ENCODE measurements around the gene NDUFAF3. TPM values are rescaled to one million over a fixed set of nuclear protein-coding genes. Genes with fewer than 3 reads are reported as not detected.

Gene NDUFAF3
- total RNA-seq, 1 donor from 2014 or later = 39.1 TPM

DNA sequence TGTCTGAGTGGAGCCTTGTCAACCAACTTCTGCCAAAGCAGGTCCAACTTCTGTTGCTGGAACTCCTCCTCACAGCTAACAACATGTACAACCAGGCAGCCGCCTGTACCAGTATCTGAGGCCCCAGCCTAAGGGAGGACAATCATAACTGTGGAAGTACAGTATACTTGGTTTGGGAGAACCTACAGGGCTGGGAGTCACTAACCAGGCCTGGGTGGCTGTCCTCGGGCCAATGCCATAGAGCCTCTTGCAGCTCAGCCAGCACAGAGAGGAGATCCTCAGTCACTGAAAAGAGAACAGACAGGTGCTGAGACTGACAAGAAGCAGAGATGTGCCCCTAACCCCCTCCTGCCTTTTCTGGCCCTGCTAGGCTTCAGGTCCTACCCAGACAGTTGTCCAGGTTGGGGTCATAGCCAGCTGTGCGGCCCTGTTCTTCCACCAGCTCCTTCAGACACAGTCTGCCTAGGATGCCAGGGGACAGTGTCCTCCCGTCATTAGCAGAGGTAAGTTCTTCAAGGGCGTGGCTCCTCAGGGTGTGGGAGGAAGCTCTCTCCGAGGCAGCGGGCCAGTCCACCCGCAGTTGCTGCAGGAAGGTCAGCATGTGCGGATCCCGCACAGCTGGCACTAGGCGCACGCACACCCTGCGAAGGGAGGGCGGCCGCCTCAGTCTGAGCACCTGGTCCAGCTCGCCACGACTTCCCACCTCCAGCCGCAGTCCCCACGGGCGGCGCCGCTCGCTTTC lies 4.5 kb upstream of the NDUFAF3 start:
- peak overlapping the region; percentile 65 for H3K27ac ChIP-seq (ENCODE audit: low read depth, low read length)
- H3K36me3 ChIP-seq (ENCODE audit: control insufficient read depth in 3 of 3, insufficient read depth in 3 of 3, low read length in 3 of 3) = peaks cover 32 to 38% (median 36%) of the 10 kb centered on the region in 3 donors
- peaks cover 44 to 59% (median 53%) of the 10 kb centered on the region in 3 donors for H3K4me1 ChIP-seq (ENCODE audit: control insufficient read depth in 3 of 3, insufficient read depth in 3 of 3, low read length in 3 of 3)
- H3K9me3 ChIP-seq (ENCODE audit: control insufficient read depth in 3 of 3, low read length in 3 of 3) = no peaks in the 10 kb centered on the region
- H3K4me3 ChIP-seq (ENCODE audit: low read length in 3 of 3) = peak overlapping the region; percentile 81 to 89 (median 87)
- no peaks in the 10 kb centered on the region for H3K27me3 ChIP-seq (ENCODE audit: control insufficient read depth in 3 of 3, insufficient read depth in 3 of 3, low read length in 3 of 3)
- H3K9ac ChIP-seq (ENCODE audit: low read depth in 1 of 3, low read length in 3 of 3) = peak overlapping the region; percentile 68 to 86 (median 81)

DNA sequence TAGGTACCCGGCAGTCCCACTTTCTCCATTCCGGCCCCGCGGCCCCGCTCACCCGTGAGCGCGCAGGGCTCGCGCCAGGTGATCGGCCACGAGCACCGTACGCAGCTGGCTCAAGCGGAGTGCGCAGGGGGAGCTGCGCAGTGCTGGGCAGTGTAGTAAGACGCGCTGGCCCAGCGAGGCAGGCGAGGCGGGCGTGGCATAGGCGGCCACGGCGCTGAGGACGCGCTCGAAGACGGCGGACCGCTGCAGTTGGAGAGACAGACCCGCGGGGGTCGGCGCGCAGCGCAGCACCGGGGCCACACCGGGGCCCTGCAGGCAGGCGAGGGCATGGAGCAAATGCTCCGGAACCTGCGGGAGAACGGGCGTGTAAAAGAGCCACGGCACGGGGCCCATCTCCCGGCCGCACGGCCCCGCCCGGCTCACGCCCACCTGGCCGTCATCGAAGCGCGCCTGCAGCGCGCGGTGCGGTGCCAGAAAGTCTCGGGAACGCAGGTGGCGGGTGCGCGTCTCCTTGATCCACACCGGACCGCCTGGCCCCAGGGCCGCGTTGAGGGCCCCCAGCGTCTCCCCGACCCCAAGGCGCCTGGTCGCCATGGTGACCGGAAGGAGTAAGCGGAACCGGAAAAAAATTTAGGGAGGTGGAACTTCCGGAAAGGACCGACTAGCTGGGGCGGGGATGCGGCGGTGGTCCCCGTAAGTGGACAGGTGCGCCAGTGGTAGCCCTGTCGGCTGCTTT lies 3.8 kb upstream of the NDUFAF3 start, which contains the start of gene DALRD3:
Gene DALRD3, minus strand, starts transcription at position 610 of the 736 bp plus-strand sequence. Its CDS starts 16 bp downstream, at position 594.
- peak within 1 kb of the TSS; percentile 68 to 86 (median 81) for H3K9ac ChIP-seq (ENCODE audit: low read depth in 1 of 3, low read length in 3 of 3)
- H3K27ac ChIP-seq (ENCODE audit: low read depth, low read length) = peak within 1 kb of the TSS; percentile 65
- H3K27me3 ChIP-seq (ENCODE audit: control insufficient read depth in 3 of 3, insufficient read depth in 3 of 3, low read length in 3 of 3) = no peaks in the 10 kb centered on the region
- peaks cover 34 to 40% (median 35%) of the 10 kb centered on the region in 3 donors for H3K36me3 ChIP-seq (ENCODE audit: control insufficient read depth in 3 of 3, insufficient read depth in 3 of 3, low read length in 3 of 3)
- H3K4me1 ChIP-seq (ENCODE audit: control insufficient read depth in 3 of 3, insufficient read depth in 3 of 3, low read length in 3 of 3) = peaks cover 44 to 59% (median 53%) of the 10 kb centered on the region in 3 donors
- peak within 1 kb of the TSS; percentile 81 to 89 (median 87) for H3K4me3 ChIP-seq (ENCODE audit: low read length in 3 of 3)
- no peaks in the 10 kb centered on the region for H3K9me3 ChIP-seq (ENCODE audit: control insufficient read depth in 3 of 3, low read length in 3 of 3)

DNA sequence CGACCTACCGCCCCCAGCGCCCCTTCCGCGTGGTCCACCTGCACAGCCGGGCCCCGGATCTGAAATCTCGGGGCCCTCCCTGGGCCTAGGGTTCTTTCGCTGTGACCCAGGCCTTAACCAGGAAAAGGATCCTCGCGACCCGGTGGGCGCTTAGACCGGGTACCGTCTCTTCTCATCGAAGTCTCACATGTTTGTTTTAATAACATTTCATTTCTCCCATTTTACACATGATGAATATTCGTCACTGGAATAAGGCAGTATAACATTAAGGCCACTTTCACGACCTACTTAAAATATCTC lies 3.3 kb upstream of the NDUFAF3 start:
- peaks cover 42 to 58% (median 53%) of the 10 kb centered on the region in 3 donors for H3K4me1 ChIP-seq (ENCODE audit: control insufficient read depth in 3 of 3, insufficient read depth in 3 of 3, low read length in 3 of 3)
- H3K4me3 ChIP-seq (ENCODE audit: low read length in 3 of 3) = peak overlapping the region; percentile 81 to 89 (median 87)
- peaks cover 35 to 42% (median 36%) of the 10 kb centered on the region in 3 donors for H3K36me3 ChIP-seq (ENCODE audit: control insufficient read depth in 3 of 3, insufficient read depth in 3 of 3, low read length in 3 of 3)
- H3K27ac ChIP-seq (ENCODE audit: low read depth, low read length) = peak overlapping the region; percentile 65
- no peaks in the 10 kb centered on the region for H3K27me3 ChIP-seq (ENCODE audit: control insufficient read depth in 3 of 3, insufficient read depth in 3 of 3, low read length in 3 of 3)
- H3K9ac ChIP-seq (ENCODE audit: low read depth in 1 of 3, low read length in 3 of 3) = peak overlapping the region; percentile 68 to 86 (median 81)
- H3K9me3 ChIP-seq (ENCODE audit: control insufficient read depth in 3 of 3, low read length in 3 of 3) = no peaks in the 10 kb centered on the region

DNA sequence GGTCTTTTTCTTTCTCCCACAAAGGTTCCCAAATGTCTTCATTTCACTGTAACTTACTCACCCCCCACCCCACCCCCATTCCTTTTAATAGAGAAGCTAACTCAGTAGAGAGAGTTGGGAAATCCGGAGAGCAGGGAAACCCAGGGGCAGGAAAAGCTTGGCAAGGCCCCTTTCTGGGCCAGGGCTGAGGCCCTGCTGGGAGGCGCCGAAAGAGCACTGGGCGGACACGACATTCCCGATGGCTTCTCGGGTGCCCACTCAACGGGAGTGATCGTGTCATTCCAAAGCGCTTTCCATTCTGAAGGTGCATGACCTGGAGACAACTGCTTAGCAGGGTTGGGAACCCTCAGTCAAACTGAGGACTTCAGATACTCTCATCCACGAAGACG lies 2.0 kb upstream of the NDUFAF3 start:
- peaks cover 40 to 57% (median 49%) of the 10 kb centered on the region in 3 donors for H3K4me1 ChIP-seq (ENCODE audit: control insufficient read depth in 3 of 3, insufficient read depth in 3 of 3, low read length in 3 of 3)
- H3K9me3 ChIP-seq (ENCODE audit: control insufficient read depth in 3 of 3, low read length in 3 of 3) = no peaks in the 10 kb centered on the region
- H3K36me3 ChIP-seq (ENCODE audit: control insufficient read depth in 3 of 3, insufficient read depth in 3 of 3, low read length in 3 of 3) = peaks cover 38 to 45% (median 38%) of the 10 kb centered on the region in 3 donors
- peak overlapping the region; percentile 81 to 99 (median 98) for H3K4me3 ChIP-seq (ENCODE audit: low read length in 3 of 3)
- peak overlapping the region; percentile 86 to 99 (median 99) for H3K9ac ChIP-seq (ENCODE audit: low read depth in 1 of 3, low read length in 3 of 3)
- H3K27ac ChIP-seq (ENCODE audit: low read depth, low read length) = peak overlapping the region; percentile 99
- no peaks in the 10 kb centered on the region for H3K27me3 ChIP-seq (ENCODE audit: control insufficient read depth in 3 of 3, insufficient read depth in 3 of 3, low read length in 3 of 3)

DNA sequence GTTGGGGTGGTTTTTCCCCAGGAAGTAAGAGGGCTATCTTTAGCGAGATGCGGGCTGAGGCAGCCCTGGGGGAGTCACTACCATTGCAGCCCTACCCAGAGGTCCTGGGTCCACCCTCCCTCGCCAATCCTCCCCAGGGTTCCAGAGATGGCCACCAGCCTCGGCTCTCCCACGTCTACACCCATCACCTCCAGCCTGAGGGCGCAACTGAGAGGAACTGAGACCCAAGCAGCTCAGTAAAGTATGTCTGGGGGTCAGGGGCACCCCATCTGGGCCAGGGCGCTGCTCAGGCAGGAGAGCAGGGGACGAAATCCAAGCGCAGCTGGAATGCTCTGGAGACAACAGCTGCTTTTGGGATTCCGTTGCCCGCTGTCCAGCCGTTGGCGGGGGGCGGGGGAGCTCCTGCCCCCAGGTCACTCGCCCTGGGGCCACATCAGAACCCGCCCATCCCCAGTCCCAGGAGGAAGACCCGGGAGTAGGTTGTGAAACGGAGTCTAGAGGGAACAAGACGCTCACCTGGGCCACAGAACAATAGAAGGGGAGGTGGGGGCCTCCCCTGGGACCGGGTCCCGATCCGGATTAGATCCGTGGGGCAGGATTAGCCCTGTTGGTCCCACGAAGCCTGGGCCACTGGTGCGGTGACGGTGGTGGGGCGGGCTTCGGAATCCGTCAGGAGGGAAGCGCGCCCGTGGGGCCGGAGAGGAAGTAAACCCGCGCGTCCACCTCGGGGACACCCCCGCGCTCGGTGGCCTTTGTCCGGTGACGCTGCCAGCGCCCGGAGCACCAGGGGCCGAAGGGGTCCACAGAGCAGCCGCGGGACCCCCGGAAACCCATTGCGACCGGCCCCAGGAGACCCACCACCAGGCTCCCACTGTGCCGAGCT lies 1.4 kb upstream of the NDUFAF3 start:
- Histone ChIP-seq H3K4me3 (ENCODE audit: low read length in 3 of 3) (peak overlapping the region; percentile 81 to 99 (median 98)), H3K4me1 (ENCODE audit: control insufficient read depth in 3 of 3, insufficient read depth in 3 of 3, low read length in 3 of 3) (peaks cover 45 to 63% (median 54%) of the 10 kb centered on the region in 3 donors), H3K9me3 (ENCODE audit: control insufficient read depth in 3 of 3, low read length in 3 of 3) (no peaks in the 10 kb centered on the region), H3K27me3 (ENCODE audit: control insufficient read depth in 3 of 3, insufficient read depth in 3 of 3, low read length in 3 of 3) (no peaks in the 10 kb centered on the region), H3K36me3 (ENCODE audit: control insufficient read depth in 3 of 3, insufficient read depth in 3 of 3, low read length in 3 of 3) (peaks cover 38 to 45% (median 38%) of the 10 kb centered on the region in 3 donors), H3K27ac (ENCODE audit: low read depth, low read length) (peak overlapping the region; percentile 99), H3K9ac (ENCODE audit: low read depth in 1 of 3, low read length in 3 of 3) (peak overlapping the region; percentile 86 to 99 (median 99))

DNA sequence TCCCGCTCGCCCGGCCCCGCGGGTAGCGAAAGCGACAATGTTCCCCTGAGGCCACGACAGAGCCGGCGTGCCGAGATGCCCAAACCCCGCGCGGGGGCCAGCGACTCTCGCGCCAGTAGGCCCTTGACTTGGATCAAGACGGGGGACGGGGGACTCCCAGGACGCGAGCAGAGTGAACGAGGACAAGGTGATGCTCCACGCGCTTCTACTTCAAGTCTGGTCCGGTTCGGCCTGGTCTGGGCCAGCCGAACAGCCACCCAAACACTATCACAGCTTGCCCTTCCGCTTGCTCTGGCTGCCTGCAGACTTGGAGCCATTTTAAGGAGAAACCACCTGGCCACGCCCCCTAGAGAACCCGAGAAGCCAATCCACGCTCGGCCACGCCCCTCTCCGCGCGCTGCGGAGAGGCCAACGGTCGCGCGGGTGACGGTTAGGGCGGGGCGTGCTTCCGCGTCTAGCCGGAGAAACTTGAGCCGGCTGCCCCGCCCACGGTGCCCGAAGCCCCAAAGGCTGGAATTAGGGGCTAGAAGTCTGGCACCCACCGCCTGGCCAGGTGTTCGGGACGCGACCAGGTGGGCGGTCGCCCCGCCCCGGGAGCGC lies 608 bp upstream of the NDUFAF3 start:
- no peaks in the 10 kb centered on the region for H3K27me3 ChIP-seq (ENCODE audit: control insufficient read depth in 3 of 3, insufficient read depth in 3 of 3, low read length in 3 of 3)
- H3K4me3 ChIP-seq (ENCODE audit: low read length in 3 of 3) = peak overlapping the region; percentile 98 to 99 (median 98)
- peak overlapping the region; percentile 97 to 99 (median 99) for H3K9ac ChIP-seq (ENCODE audit: low read depth in 1 of 3, low read length in 3 of 3)
- H3K4me1 ChIP-seq (ENCODE audit: control insufficient read depth in 3 of 3, insufficient read depth in 3 of 3, low read length in 3 of 3) = peaks cover 46 to 70% (median 60%) of the 10 kb centered on the region in 3 donors
- peak overlapping the region; percentile 99 for H3K27ac ChIP-seq (ENCODE audit: low read depth, low read length)
- peaks cover 36 to 44% (median 38%) of the 10 kb centered on the region in 3 donors for H3K36me3 ChIP-seq (ENCODE audit: control insufficient read depth in 3 of 3, insufficient read depth in 3 of 3, low read length in 3 of 3)
- no peaks in the 10 kb centered on the region for H3K9me3 ChIP-seq (ENCODE audit: control insufficient read depth in 3 of 3, low read length in 3 of 3)

DNA sequence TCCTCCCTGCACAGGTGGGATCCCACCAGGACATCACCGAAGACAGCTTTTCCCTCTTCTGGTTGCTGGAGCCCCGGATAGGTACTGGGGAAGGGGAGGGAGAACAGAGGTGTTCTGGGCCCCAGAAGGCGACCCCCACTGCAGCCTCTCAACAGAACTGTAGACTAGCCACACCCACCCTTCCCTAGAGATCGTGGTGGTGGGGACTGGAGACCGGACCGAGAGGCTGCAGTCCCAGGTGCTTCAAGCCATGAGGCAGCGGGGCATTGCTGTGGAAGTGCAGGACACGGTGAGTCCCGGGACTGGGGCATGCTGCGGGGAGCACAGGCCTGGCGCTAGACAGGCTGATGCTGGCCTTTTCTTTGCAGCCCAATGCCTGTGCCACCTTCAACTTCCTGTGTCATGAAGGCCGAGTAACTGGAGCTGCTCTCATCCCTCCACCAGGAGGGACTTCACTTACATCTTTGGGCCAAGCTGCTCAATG lies 809 bp downstream of the NDUFAF3 start:
- Histone ChIP-seq H3K4me1 (ENCODE audit: control insufficient read depth in 3 of 3, insufficient read depth in 3 of 3, low read length in 3 of 3) (peaks cover 38 to 77% (median 53%) of the 10 kb centered on the region in 3 donors), H3K4me3 (ENCODE audit: low read length in 3 of 3) (peak overlapping the region; percentile 98 to 99 (median 98)), H3K9ac (ENCODE audit: low read depth in 1 of 3, low read length in 3 of 3) (peak overlapping the region; percentile 97 to 99 (median 99)), H3K27ac (ENCODE audit: low read depth, low read length) (peak overlapping the region; percentile 99), H3K9me3 (ENCODE audit: control insufficient read depth in 3 of 3, low read length in 3 of 3) (no peaks in the 10 kb centered on the region), H3K36me3 (ENCODE audit: control insufficient read depth in 3 of 3, insufficient read depth in 3 of 3, low read length in 3 of 3) (peaks cover 41 to 48% (median 46%) of the 10 kb centered on the region in 3 donors), H3K27me3 (ENCODE audit: control insufficient read depth in 3 of 3, insufficient read depth in 3 of 3, low read length in 3 of 3) (no peaks in the 10 kb centered on the region)

DNA sequence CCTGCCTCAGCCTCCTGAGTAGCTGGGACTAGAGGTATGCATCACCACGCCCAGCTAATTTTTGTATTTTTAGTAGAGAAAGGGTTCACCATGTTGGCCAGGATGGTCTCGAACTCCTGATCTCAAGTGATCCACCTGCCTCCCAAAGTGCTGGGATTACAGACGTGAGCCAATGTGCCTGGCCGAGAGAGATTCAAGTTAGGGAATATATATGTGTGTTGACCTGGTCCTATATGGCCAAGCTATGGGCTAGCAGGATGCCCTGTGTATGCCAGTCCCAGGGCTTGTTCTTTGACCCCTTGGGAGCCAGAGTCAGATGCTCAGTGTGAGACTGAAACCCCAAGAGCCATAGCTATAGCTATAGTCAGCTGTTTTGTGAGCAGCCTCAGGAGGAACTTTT lies 1.9 kb downstream of the NDUFAF3 start:
- Histone ChIP-seq H3K4me3 (ENCODE audit: low read length in 3 of 3) (no peak overlapping the region), H3K9ac (ENCODE audit: low read depth in 1 of 3, low read length in 3 of 3) (no peak overlapping the region), H3K27ac (ENCODE audit: low read depth, low read length) (no peak overlapping the region), H3K4me1 (ENCODE audit: control insufficient read depth in 3 of 3, insufficient read depth in 3 of 3, low read length in 3 of 3) (peaks cover 42 to 83% (median 57%) of the 10 kb centered on the region in 3 donors), H3K36me3 (ENCODE audit: control insufficient read depth in 3 of 3, insufficient read depth in 3 of 3, low read length in 3 of 3) (peaks cover 42 to 51% (median 46%) of the 10 kb centered on the region in 3 donors), H3K27me3 (ENCODE audit: control insufficient read depth in 3 of 3, insufficient read depth in 3 of 3, low read length in 3 of 3) (no peaks in the 10 kb centered on the region), H3K9me3 (ENCODE audit: control insufficient read depth in 3 of 3, low read length in 3 of 3) (no peaks in the 10 kb centered on the region)

DNA sequence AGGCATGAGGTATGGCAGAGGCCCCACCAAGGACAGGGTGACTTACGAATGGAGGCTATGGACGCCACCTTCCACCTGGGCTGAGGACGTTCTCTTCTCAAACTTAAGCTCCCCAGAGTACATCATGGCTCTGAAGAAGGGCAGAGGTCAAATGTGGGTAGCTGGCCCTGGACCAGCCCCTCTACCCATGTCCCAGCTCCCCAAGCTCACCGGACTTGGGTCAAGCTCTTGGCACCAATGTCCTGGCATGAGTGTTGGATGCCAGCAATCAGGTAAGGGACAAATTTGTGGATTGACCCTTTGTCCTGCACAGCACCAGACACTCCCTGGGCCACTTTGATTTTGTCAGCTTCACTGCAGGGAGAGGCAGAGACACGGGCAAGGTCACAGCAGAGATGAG lies 2.5 kb downstream of the NDUFAF3 start:
- Histone ChIP-seq H3K36me3 (ENCODE audit: control insufficient read depth in 3 of 3, insufficient read depth in 3 of 3, low read length in 3 of 3) (peaks cover 42 to 51% (median 46%) of the 10 kb centered on the region in 3 donors), H3K4me1 (ENCODE audit: control insufficient read depth in 3 of 3, insufficient read depth in 3 of 3, low read length in 3 of 3) (peaks cover 47 to 87% (median 57%) of the 10 kb centered on the region in 3 donors), H3K27ac (ENCODE audit: low read depth, low read length) (no peak overlapping the region), H3K9me3 (ENCODE audit: control insufficient read depth in 3 of 3, low read length in 3 of 3) (no peaks in the 10 kb centered on the region), H3K9ac (ENCODE audit: low read depth in 1 of 3, low read length in 3 of 3) (no peak overlapping the region), H3K27me3 (ENCODE audit: control insufficient read depth in 3 of 3, insufficient read depth in 3 of 3, low read length in 3 of 3) (no peaks in the 10 kb centered on the region), H3K4me3 (ENCODE audit: low read length in 3 of 3) (no peak overlapping the region)
